Neural crest cell (in vitro differentiated cells): ENCODE data around the gene TTI1. TPM values are rescaled to one million over a fixed set of nuclear protein-coding genes. Genes with fewer than 3 reads are reported as not detected.

ENCODE experiments used
- DNase-seq: peaks from one replicate; pipeline ENCODE4 v3.0.0; 2021; ENCODE audit warnings: low read depth, mixed read lengths, low spot score
- H3K27ac Mint-ChIP-seq: one replicate; pipeline ENCODE4 v1.8.0; 2021; ENCODE audit warnings: mild to moderate bottlenecking, mixed read lengths; ENCODE audit not compliant: unreplicated experiment
- H3K27me3 Mint-ChIP-seq: 2 replicates; pipeline ENCODE4 v1.8.0; 2021; ENCODE audit warnings: low read depth, mild to moderate bottlenecking, mixed read lengths
- H3K36me3 Mint-ChIP-seq: 2 replicates; pipeline ENCODE4 v1.8.0; 2021; ENCODE audit warnings: low read depth, mild to moderate bottlenecking, mixed read lengths
- H3K4me1 Mint-ChIP-seq: 2 replicates; pipeline ENCODE4 v1.8.0; 2021; ENCODE audit warnings: mixed read lengths
- H3K4me3 Mint-ChIP-seq: one replicate; pipeline ENCODE4 v1.8.0; 2021; ENCODE audit warnings: mild to moderate bottlenecking, mixed read lengths
- H3K9me3 Mint-ChIP-seq: 2 replicates; pipeline ENCODE4 v1.8.0; 2021; ENCODE audit warnings: mixed read lengths
- total RNA-seq: library from RNA; stranded (reverse); gene quantifications from 2 replicates; pipeline ENCODE4 v1.2.1, GENCODE V29; 2021
- TF ChIP-seq, protein P1 (sequence below): fragments of 200-600 bp; sonication (generic); conservative IDR thresholded peaks from 2 replicates; pipeline ENCODE4 v1.5.0; 2021; ENCODE audit warnings: antibody characterized with exemption, mild to moderate bottlenecking

TTI1 gene
- total RNA-seq, 1 donor from 2014 or later, result 52.9 TPM

DNA sequence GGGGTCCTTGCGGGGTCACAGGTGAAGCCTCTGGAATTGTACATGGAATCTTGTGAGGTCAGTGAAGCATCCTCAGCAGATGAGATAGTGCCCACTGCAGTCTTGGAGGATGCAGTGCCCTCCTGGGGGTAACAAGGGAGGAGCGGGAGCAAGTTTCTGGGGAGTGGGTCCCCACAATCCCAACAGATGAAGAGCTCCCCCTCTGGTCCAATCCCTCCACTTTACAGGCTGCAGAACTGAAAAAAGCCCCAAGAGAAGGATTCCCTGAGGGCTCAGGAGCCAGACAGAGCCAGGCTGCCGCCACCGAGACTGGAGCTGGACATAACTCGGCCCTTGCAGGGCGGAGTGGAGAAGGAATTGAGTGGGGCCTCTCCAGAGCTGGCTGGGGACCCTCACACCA, 52.4 kb downstream of the TTI1 start:
- H3K4me1 Mint-ChIP-seq, result peaks cover 43% of the 10 kb centered on the region
- TF ChIP-seq, protein P1, sequence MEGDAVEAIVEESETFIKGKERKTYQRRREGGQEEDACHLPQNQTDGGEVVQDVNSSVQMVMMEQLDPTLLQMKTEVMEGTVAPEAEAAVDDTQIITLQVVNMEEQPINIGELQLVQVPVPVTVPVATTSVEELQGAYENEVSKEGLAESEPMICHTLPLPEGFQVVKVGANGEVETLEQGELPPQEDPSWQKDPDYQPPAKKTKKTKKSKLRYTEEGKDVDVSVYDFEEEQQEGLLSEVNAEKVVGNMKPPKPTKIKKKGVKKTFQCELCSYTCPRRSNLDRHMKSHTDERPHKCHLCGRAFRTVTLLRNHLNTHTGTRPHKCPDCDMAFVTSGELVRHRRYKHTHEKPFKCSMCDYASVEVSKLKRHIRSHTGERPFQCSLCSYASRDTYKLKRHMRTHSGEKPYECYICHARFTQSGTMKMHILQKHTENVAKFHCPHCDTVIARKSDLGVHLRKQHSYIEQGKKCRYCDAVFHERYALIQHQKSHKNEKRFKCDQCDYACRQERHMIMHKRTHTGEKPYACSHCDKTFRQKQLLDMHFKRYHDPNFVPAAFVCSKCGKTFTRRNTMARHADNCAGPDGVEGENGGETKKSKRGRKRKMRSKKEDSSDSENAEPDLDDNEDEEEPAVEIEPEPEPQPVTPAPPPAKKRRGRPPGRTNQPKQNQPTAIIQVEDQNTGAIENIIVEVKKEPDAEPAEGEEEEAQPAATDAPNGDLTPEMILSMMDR, result no peak
- H3K27ac Mint-ChIP-seq, result no peak overlapping the region
- H3K9me3 Mint-ChIP-seq, result no peaks in the 10 kb centered on the region
- no peak for DNase-seq
- H3K36me3 Mint-ChIP-seq, result peaks cover 10% of the 10 kb centered on the region
- no peaks in the 10 kb centered on the region for H3K27me3 Mint-ChIP-seq
- H3K4me3 Mint-ChIP-seq, result no peak overlapping the region

DNA sequence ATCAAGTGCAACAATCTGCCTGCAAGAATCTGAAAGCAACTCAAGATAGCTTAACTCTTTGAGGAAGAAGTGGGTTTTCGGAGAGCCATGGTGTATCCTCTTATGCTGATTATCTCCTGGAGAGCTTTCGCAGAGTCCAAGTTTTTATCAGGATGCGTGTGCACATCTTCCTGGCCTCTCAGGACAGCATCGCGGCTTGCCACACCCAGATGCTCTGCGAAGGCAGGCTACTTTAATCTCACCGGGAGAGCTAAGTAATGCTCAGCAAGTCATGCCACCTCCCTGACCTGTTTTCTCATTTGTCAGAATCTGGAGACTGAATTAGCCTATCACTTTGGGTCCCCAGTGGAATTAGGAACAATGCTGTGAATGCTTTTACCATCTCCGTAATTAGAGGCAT, 52.9 kb downstream of the TTI1 start:
- no peaks in the 10 kb centered on the region for H3K27me3 Mint-ChIP-seq
- H3K4me1 Mint-ChIP-seq, result peaks cover 43% of the 10 kb centered on the region
- H3K4me3 Mint-ChIP-seq, result no peak overlapping the region
- H3K36me3 Mint-ChIP-seq, result peaks cover 10% of the 10 kb centered on the region
- no peak overlapping the region for H3K27ac Mint-ChIP-seq
- H3K9me3 Mint-ChIP-seq, result no peaks in the 10 kb centered on the region
- no peak for DNase-seq
- TF ChIP-seq, protein P1, result no peak

DNA sequence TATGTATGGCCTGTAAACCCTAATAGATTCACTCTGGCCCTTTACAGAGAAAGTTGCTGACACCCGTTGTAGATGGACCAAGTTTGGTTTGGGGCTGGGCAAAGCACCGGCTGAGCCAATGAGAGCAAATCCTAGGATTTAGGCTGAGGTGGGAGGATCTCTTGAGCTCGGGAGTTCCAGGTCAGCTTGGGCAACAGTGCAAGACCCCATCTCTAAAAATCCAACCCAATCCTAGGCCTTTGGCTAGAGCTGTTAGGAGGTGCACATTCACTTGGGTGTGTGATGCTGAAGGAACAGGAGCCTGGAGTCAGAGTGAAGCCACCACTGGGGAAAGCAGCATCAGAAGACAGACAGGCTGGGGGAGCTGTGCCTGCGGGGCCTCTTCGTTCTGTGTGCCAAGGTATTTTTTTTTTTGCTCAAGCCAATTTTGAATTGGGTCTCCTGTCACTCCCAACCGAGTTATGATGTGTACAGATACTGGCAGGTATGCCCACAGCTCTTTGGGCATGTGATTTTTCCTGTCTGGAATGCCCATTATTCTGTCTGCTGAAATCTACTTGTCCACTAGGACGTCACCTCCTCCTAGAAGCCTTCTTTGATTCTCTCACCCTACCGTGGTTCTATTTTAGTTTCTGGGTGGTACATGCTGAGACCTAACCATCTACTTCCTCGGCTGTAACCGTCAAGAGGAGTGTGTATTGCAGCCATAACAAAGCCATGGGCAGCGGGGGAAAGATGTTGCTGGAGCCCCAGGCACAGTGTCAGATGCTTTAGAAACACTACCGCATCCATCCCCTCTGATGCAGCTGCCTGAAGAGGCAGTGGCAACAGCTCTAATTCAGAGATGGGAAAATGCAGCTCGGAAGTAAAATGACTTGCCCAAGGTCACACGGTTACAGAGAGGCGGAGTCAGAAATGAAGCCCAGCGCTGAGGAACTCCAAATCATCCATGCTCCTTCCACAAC, 54.0 kb downstream of the TTI1 start:
- H3K27me3 Mint-ChIP-seq, result no peaks in the 10 kb centered on the region
- H3K27ac Mint-ChIP-seq, result no peak overlapping the region
- peaks cover 10% of the 10 kb centered on the region for H3K36me3 Mint-ChIP-seq
- no peak for DNase-seq
- H3K9me3 Mint-ChIP-seq, result no peaks in the 10 kb centered on the region
- no peak overlapping the region for H3K4me3 Mint-ChIP-seq
- TF ChIP-seq, protein P1, result no peak
- peaks cover 34% of the 10 kb centered on the region for H3K4me1 Mint-ChIP-seq

DNA sequence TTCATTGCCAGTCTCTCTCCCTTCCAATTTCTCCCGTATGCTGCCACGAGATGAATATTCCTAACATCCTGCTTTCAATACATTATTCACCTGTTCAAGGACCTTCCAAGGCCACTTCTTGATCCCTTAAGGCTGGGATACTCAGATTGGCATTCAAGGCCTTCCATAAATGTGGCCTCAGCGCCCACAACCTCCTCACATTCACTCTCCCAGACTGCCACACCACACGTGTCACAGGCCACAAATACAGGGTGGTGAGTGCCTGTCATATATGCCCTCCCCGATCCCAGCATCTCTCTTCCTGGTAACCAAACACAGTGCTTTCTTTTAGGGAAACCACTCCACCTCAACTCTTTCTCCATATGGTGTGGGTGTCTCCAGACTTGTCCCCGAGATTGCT, 55.5 kb downstream of the TTI1 start:
- no peaks in the 10 kb centered on the region for H3K9me3 Mint-ChIP-seq
- H3K4me3 Mint-ChIP-seq, result peak overlapping the region; percentile 41

DNA sequence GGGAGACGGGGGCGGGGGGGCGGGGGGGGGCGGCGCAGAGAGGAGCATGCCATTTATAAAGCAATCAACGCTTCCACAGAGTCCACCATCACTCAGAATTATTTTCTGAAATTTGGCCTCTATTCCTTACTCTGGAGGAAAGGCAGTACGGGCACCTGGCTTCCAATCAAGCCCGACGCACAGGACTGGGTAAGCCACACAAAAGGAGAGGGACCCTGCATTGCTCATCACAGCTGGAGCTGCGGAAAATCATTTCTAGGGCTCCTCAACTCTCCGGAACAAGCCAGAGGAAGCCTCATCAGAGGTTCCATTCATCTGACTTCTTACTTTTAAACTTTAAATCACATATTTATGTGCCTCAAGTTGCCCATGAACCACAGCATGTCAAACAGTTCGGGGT, 55.9 kb downstream of the TTI1 start:
- no peak for DNase-seq
- Mint-ChIP-seq H3K4me3 (peak overlapping the region; percentile 41), H3K27me3 (no peaks in the 10 kb centered on the region), H3K36me3 (peaks cover 4% of the 10 kb centered on the region), H3K4me1 (peaks cover 20% of the 10 kb centered on the region), H3K9me3 (no peaks in the 10 kb centered on the region), H3K27ac (no peak overlapping the region)
- TF ChIP-seq, protein P1, result no peak

More for the DNA sequence above, 55.5 kb downstream of the TTI1 start:
- Mint-ChIP-seq H3K27ac (no peak overlapping the region), H3K4me1 (peaks cover 24% of the 10 kb centered on the region), H3K36me3 (peaks cover 8% of the 10 kb centered on the region), H3K27me3 (no peaks in the 10 kb centered on the region)
- DNase-seq, result no peak
- TF ChIP-seq, protein P1, result no peak
